B cell (primary cell): ENCODE results near the gene AIRE. TPM values are rescaled to one million over a fixed set of nuclear protein-coding genes. Genes with fewer than 3 reads are reported as not detected.

Experiments used
- ATAC-seq: fragments of 200-7000 bp; cut with Tn5 transposase; one replicate; pipeline ENCODE4 v1.10.0; 2021; ENCODE audit warnings: low read depth, mild to moderate bottlenecking, moderate number of reproducible peaks, moderate library complexity
- CTCF ChIA-PET: fragments of 350-600 bp; sonication (Branson Sonifier 250); formaldehyde crosslinking; loops from one replicate; lab custom pipeline; 2021; ENCODE audit warnings: antibody characterized with exemption, inconsistent platforms; lab: Charles Lee
- POLR2A ChIA-PET: fragments of 350-600 bp; sonication (Branson Sonifier 250); formaldehyde crosslinking; loops from one replicate; lab custom pipeline; 2021; ENCODE audit warnings: antibody characterized with exemption; lab: Charles Lee
- DNase-seq: peaks from one replicate; pipeline ENCODE4 v3.0.0; 2013
- H2AFZ ChIP-seq: 2 replicates; pipeline ENCODE4 v1.6.1; 2012; ENCODE audit warnings: mild to moderate bottlenecking, low read depth, low read length; ENCODE audit not compliant: insufficient read depth, poor library complexity, severe bottlenecking
- H3K27ac ChIP-seq, 2 donors: 1 replicate in 1 of 2; 2 replicates in 1 of 2; pipeline ENCODE4 v1.5.1; 2012 to 2013; ENCODE audit warnings: low read length in 2 of 2, mild to moderate bottlenecking in 2 of 2, moderate library complexity in 1 of 2
- H3K27me3 ChIP-seq, 4 experiments: fragments of 200-600 bp in 1 of 4; sonication (generic) in 1 of 4; replicated peaks in 1 of 4; 1 replicate in 2 of 4; 2 replicates in 2 of 4; pipeline versions ENCODE4 v1.6.1 to v1.7.0; 2013 to 2016; ENCODE audit warnings: low read length in 3 of 4, mild to moderate bottlenecking in 2 of 4, mixed read lengths in 1 of 4, moderate library complexity in 1 of 4; ENCODE audit not compliant: insufficient read depth in 4 of 4, control insufficient read depth in 3 of 4; ENCODE audit errors: control extremely low read depth in 1 of 4
- H3K36me3 ChIP-seq, 2 experiments: replicated peaks in 1 of 2; 1 replicate in 1 of 2; 2 replicates in 1 of 2; pipeline versions ENCODE4 v1.6.1 to v1.7.1; 2013; ENCODE audit warnings: low read length in 1 of 2; ENCODE audit not compliant: insufficient read depth in 2 of 2, control insufficient read depth in 1 of 2; ENCODE audit errors: control extremely low read depth in 1 of 2, extremely low read depth in 1 of 2
- H3K4me1 ChIP-seq, 2 donors: fragments of 200-600 bp in 1 of 2; sonication (generic) in 1 of 2; 1 replicate in 1 of 2; 2 replicates in 1 of 2; pipeline versions ENCODE4 v1.5.1 to v1.6.1; 2013 to 2017; ENCODE audit warnings: low read length in 2 of 2; ENCODE audit not compliant: control insufficient read depth in 2 of 2, insufficient read depth in 2 of 2
- H3K4me2 ChIP-seq: replicated peaks from 2 replicates; pipeline ENCODE3; 2012; ENCODE audit warnings: mild to moderate bottlenecking, low read depth, low read length; ENCODE audit not compliant: poor library complexity, severe bottlenecking
- H3K4me3 ChIP-seq, 5 experiments: fragments of 200-600 bp in 1 of 5; sonication (generic) in 1 of 5; 1 replicate in 3 of 5; 2 replicates in 2 of 5; pipeline versions ENCODE4 v1.5.1 to v1.7.0; 2011 to 2016; ENCODE audit warnings: low read length in 4 of 5, mild to moderate bottlenecking in 4 of 5, low read depth in 2 of 5, control low read depth in 1 of 5, moderate library complexity in 1 of 5; ENCODE audit not compliant: insufficient read depth in 1 of 5; ENCODE audit errors: control extremely low read depth in 1 of 5, extremely low read depth in 1 of 5
- H3K79me2 ChIP-seq: fragments of 200-600 bp; sonication (generic); one replicate; pipeline ENCODE4 v1.6.0; 2016; ENCODE audit warnings: low read length; ENCODE audit not compliant: control insufficient read depth, insufficient read depth
- H3K9ac ChIP-seq: fragments of 200-600 bp; sonication (generic); 2 replicates; pipeline ENCODE4 v1.6.1; 2017; ENCODE audit warnings: mild to moderate bottlenecking, low read length, moderate library complexity
- H3K9me3 ChIP-seq, 3 donors: one replicate each; pipeline versions ENCODE4 v1.6.1 to v1.7.1; 2013; ENCODE audit warnings: low read length in 2 of 3; ENCODE audit not compliant: control insufficient read depth in 2 of 3, insufficient read depth in 1 of 3; ENCODE audit errors: control extremely low read depth in 1 of 3
- H4K20me1 ChIP-seq: 2 replicates; pipeline ENCODE4 v1.6.0; 2012; ENCODE audit warnings: mild to moderate bottlenecking, low read length; ENCODE audit not compliant: insufficient read depth, control insufficient read depth, poor library complexity, severe bottlenecking
- H3K27ac Mint-ChIP-seq: one replicate; pipeline ENCODE4 v1.8.0; 2021; ENCODE audit warnings: mixed read lengths
- H3K27me3 Mint-ChIP-seq: one replicate; pipeline ENCODE4 v1.8.0; 2021; ENCODE audit warnings: mixed read lengths
- H3K4me1 Mint-ChIP-seq: one replicate; pipeline ENCODE4 v1.8.0; 2021; ENCODE audit warnings: mixed read lengths
- H3K4me3 Mint-ChIP-seq: one replicate; pipeline ENCODE4 v1.8.0; 2021; ENCODE audit warnings: mixed read lengths
- H3K9me3 Mint-ChIP-seq: one replicate; pipeline ENCODE4 v1.8.0; 2022; ENCODE audit warnings: mixed read lengths; ENCODE audit not compliant: insufficient read depth
- CTCF ChIP-seq: fragments of 200-600 bp; IDR thresholded peaks from one replicate; pipeline ENCODE4 v1.8.0; 2022; ENCODE audit warnings: antibody characterized with exemption, mild to moderate bottlenecking
- EZH2 ChIP-seq: IDR thresholded peaks from 2 replicates; pipeline ENCODE4 v1.6.1; 2012; ENCODE audit warnings: borderline replicate concordance, low read depth, mild to moderate bottlenecking, moderate library complexity, low read length; ENCODE audit not compliant: insufficient read depth, poor library complexity, severe bottlenecking
- WGBS: methylation state at CpG from one replicate; pipeline ENCODE4 v1.1.5; 2013; ENCODE audit warnings: missing lambda C conversion rate; ENCODE audit not compliant: insufficient coverage; 5-methylcytosine and 5-hydroxymethylcytosine counted together
- intact Hi-C: fragments of 100-400 bp; cut with micrococcal nuclease; formaldehyde crosslinking; loops from one replicate; pipeline ENCODE4 v1.10.0; 2022
- polyA plus RNA-seq: library from polyadenylated mRNA; depleted of rRNA; stranded (reverse); fragments of >200 nt; gene quantifications from 2 replicates; pipeline ENCODE4 v1.2.3, GENCODE V29; 2012
- total RNA-seq, 2 donors: library from RNA; stranded (reverse); fragments of 120-200 nt in 1 of 2; gene quantifications; 1 replicate in 1 of 2; 2 replicates in 1 of 2; pipeline versions ENCODE4 v1.2.3 to v1.2.4, GENCODE V29; 2013 to 2022

AIRE gene
- total and polyA plus RNA-seq, 2 donors (not counting 1 experiment from before 2014, with no cell fraction given): 0.37 TPM; not detected in 1

DNA sequence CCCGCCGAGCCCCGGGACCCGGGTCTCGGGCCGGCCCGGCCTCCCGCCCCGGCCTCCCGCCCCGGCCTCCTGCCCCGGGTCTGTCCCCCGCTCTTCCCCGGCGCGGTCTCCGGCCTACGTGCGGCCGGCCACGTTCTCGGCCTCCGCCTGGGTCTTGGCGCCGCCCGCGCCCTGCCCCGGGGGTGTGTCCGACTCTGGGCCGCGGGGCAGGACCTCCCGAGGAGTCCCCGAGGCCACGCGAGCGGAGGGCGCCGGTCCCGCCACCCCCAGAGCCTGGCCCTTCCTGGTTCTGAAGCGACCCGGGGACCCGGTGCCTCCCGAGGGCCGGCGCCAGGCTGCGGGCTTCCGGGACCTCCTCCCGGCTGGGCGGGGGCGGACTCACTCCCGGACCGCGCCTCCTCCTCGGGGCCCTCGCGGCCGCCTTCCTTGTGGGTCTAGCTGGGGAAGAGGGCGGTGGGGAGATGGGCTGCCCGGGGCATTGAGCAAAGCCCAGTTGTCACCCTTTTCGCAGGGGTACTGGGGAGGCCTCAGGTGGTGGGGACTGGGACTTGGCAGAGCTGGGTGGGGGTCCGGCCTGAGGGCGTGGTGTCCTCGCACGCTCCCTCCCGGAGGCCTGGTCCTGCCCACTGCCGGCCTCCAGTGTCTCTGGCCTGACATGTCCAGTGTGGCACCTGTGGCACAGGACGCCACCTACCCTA, 14.7 kb downstream of the AIRE start:
- H4K20me1 ChIP-seq: peaks cover 49% of the 10 kb centered on the region
- H3K4me3 ChIP-seq: peak overlapping the region in 4 of 5 experiments; percentile 51 to 82 (median 76)
- ATAC-seq (peak; percentile 25), DNase-seq (peak; percentile 68)
- peaks cover 53% of the 10 kb centered on the region for H3K79me2 ChIP-seq
- H3K9ac ChIP-seq: peak overlapping the region; percentile 79
- H3K9me3 ChIP-seq: no peaks in the 10 kb centered on the region
- no peaks in the 10 kb centered on the region for H3K27me3 ChIP-seq
- H3K4me2 ChIP-seq: peak overlapping the region; percentile 98
- Mint-ChIP-seq H3K27ac (peak overlapping the region; percentile 88), H3K27me3 (no peaks in the 10 kb centered on the region), H3K4me1 (peaks cover 65% of the 10 kb centered on the region), H3K9me3 (no peaks in the 10 kb centered on the region), H3K4me3 (peak overlapping the region; percentile 89)
- ChIA-PET POLR2A (interaction anchor here (1.1 to 1.9 kb wide), 2 partner anchors 38 to 289 kb away, joined by 3 to 4 read pairs; no protein-coding TSS in a partner anchor), CTCF (no interaction called here)
- WGBS: under 1% methylated on average over 63 of the region's 67 CpGs
- H2AFZ ChIP-seq: peak overlapping the region; percentile 54
- H3K27ac ChIP-seq: peak overlapping the region; percentile 36 to 81
- TF ChIP-seq CTCF (no peak), EZH2 (no peak)
- peaks cover 65 to 87% of the 10 kb centered on the region in 2 donors for H3K4me1 ChIP-seq
- no peaks in the 10 kb centered on the region for H3K36me3 ChIP-seq
- intact Hi-C loops: loop anchor here (10.0 kb wide), 1 partner anchor 286 kb away; the partner anchor contains the start of gene TRAPPC10

DNA sequence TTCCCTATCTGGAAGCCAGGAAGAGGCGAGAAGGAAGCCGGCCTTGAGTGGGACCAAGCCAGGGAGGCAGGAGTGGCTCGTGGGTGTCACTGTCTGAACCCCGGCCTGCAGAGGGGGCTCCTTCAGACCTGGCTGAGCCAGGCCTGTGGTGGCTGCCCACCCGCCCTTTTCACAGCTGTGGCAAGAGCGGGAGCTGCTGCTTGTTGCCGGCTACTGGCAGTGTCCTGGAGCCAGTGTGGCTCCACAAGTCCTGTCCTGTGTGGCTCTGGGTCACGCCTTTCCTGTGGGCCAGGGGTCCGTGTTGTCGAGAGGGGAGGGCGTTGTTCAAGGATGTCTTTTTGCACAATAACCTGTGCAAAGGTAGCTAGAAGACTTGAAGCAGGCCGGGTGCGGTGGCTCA, 15.5 kb downstream of the AIRE start:
- peaks cover 58 to 80% of the 10 kb centered on the region in 2 donors for H3K4me1 ChIP-seq
- H3K4me3 ChIP-seq: peak overlapping the region in 4 of 5 experiments; percentile 51 to 82 (median 76)
- Mint-ChIP-seq H3K27me3 (no peaks in the 10 kb centered on the region), H3K27ac (peak overlapping the region; percentile 88), H3K4me3 (peak overlapping the region; percentile 89), H3K9me3 (no peaks in the 10 kb centered on the region), H3K4me1 (peaks cover 61% of the 10 kb centered on the region)
- ChIA-PET POLR2A (interaction anchor here (0.6 to 1.9 kb wide), 2 partner anchors 37 to 458 kb away, joined by 4 read pairs; no protein-coding TSS in a partner anchor), CTCF (no interaction called here)
- intact Hi-C loops: loop anchor here (10.0 kb wide), 1 partner anchor 286 kb away; the partner anchor contains the start of gene TRAPPC10
- H3K27me3 ChIP-seq: no peaks in the 10 kb centered on the region
- H3K27ac ChIP-seq: peak overlapping the region; percentile 36 to 81
- 78% methylated on average over 12 of the region's 13 CpGs for WGBS
- no peak for ATAC-seq
- no peak overlapping the region for H2AFZ ChIP-seq
- peaks cover 56% of the 10 kb centered on the region for H4K20me1 ChIP-seq
- H3K9me3 ChIP-seq: no peaks in the 10 kb centered on the region
- H3K79me2 ChIP-seq: peaks cover 60% of the 10 kb centered on the region
- peak overlapping the region; percentile 98 for H3K4me2 ChIP-seq
- no peak for TF ChIP-seq EZH2
- TF ChIP-seq CTCF: no peak
- DNase-seq: no peak
- H3K9ac ChIP-seq: peak overlapping the region; percentile 79
- H3K36me3 ChIP-seq: peaks cover 0 to 3% of the 10 kb centered on the region in 2 experiments
